OCI-LY1 (cell line): Measurements from ENCODE around the gene PLA2G2D.

Experiments
- H2AFZ ChIP-seq: fragments of 200-600 bp; sonication (generic), shearing (Covaris generic); 2 replicates; pipeline ENCODE4 v1.6.0; 2014; ENCODE audit warnings: antibody characterized with exemption, mild to moderate bottlenecking, low read length
- H3F3A ChIP-seq: fragments of 200-600 bp; sonication (generic), shearing (Covaris generic); 2 replicates; pipeline ENCODE4 v1.6.0; 2014; ENCODE audit warnings: mild to moderate bottlenecking, antibody characterized with exemption, low read length, moderate library complexity; ENCODE audit not compliant: insufficient read depth
- H3K27ac ChIP-seq: fragments of 200-600 bp; sonication (generic); 2 replicates; pipeline ENCODE4 v1.5.1; 2014; ENCODE audit warnings: low read length, mixed run types, mild to moderate bottlenecking, low read depth; ENCODE audit not compliant: poor library complexity, severe bottlenecking
- H3K27me3 ChIP-seq: fragments of 200-600 bp; sonication (generic); 2 replicates; pipeline ENCODE4 v1.6.0; 2014; ENCODE audit warnings: antibody characterized with exemption, mild to moderate bottlenecking, low read length, moderate library complexity; ENCODE audit not compliant: insufficient read depth
- H3K36me3 ChIP-seq: fragments of 200-600 bp; sonication (generic); 2 replicates; pipeline ENCODE4 v1.6.1; 2014; ENCODE audit warnings: mild to moderate bottlenecking, antibody characterized with exemption, low read length, moderate library complexity, mixed read lengths; ENCODE audit not compliant: insufficient read depth
- H3K4me1 ChIP-seq: fragments of 200-600 bp; sonication (generic); 2 replicates; pipeline ENCODE4 v1.5.1; 2014; ENCODE audit warnings: mild to moderate bottlenecking, low read length, moderate library complexity; ENCODE audit not compliant: insufficient read depth, severe bottlenecking
- H3K4me2 ChIP-seq: fragments of 200-600 bp; sonication (generic), shearing (Covaris generic); 2 replicates; pipeline ENCODE4 v1.6.1; 2014; ENCODE audit warnings: low read length
- H3K4me3 ChIP-seq: fragments of 200-600 bp; sonication (generic); 2 replicates; pipeline ENCODE4 v1.5.1; 2014; ENCODE audit warnings: low read length, low read depth, mild to moderate bottlenecking, mixed read lengths; ENCODE audit not compliant: poor library complexity, severe bottlenecking
- H3K79me2 ChIP-seq: fragments of 200-600 bp; shearing (Covaris generic); 2 replicates; pipeline ENCODE4 v1.6.1; 2016; ENCODE audit warnings: mixed run types, low read length, mixed read lengths; ENCODE audit not compliant: insufficient read depth
- H3K9ac ChIP-seq: fragments of 200-600 bp; sonication (generic), shearing (Covaris generic); 2 replicates; pipeline ENCODE4 v1.6.1; 2014; ENCODE audit warnings: mild to moderate bottlenecking, low read length, mixed read lengths
- H3K9me2 ChIP-seq: fragments of 200-600 bp; sonication (generic), shearing (Covaris generic); 2 replicates; pipeline ENCODE4 v1.6.1; 2014; ENCODE audit warnings: low read depth, mild to moderate bottlenecking, low read length, mixed read lengths
- H3K9me3 ChIP-seq: fragments of 200-600 bp; shearing (Covaris generic); 2 replicates; pipeline ENCODE4 v1.6.1; 2014; ENCODE audit warnings: low read length, mixed read lengths
- H4K20me1 ChIP-seq: fragments of 200-600 bp; sonication (generic), shearing (Covaris generic); 2 replicates; pipeline ENCODE4 v1.6.0; 2016; ENCODE audit warnings: mild to moderate bottlenecking, low read length; ENCODE audit not compliant: insufficient read depth
- EZH2 ChIP-seq: fragments of 200-600 bp; sonication (generic), shearing (Covaris generic); IDR thresholded peaks from 2 replicates; pipeline ENCODE4 v1.8.0; 2017; ENCODE audit warnings: borderline replicate concordance, mixed run types, mild to moderate bottlenecking, antibody characterized with exemption, low read length, moderate library complexity, mixed read lengths
- TF ChIP-seq, protein P1 (sequence below): fragments of 200-600 bp; sonication (generic), shearing (Covaris generic); IDR thresholded peaks from 2 replicates; pipeline ENCODE4 v1.5.1; 2017; ENCODE audit warnings: mild to moderate bottlenecking, antibody characterized with exemption, low read length, moderate library complexity, mixed read lengths

Gene PLA2G2D

DNA sequence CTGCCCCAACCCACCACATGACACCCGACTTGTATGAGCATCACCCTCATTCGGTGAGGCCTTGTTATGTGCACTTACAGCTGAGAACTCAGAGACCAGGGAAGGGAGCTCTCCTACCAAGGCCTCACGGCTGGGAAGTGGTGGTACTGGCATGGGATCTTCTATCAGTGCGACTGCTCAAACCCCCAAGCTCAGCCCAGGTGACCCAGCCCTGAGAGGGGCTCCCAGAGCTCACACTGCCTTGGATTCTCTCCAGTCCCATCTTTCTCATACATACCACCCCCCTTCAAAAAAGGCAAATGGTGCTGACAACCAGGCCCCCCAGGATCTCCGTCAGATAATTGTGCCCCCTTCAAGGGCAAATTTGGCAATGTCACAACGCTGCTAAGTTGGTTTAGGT is 19.0 kb upstream of the PLA2G2D start:
- Histone ChIP-seq H3K4me3 (no peak overlapping the region), H3K27ac (no peak overlapping the region), H2AFZ (no peak overlapping the region), H3K36me3 (no peaks in the 10 kb centered on the region), H3K9ac (no peak overlapping the region), H3K79me2 (no peaks in the 10 kb centered on the region), H3K4me2 (no peak overlapping the region), H3K9me3 (no peaks in the 10 kb centered on the region), H3K4me1 (no peaks in the 10 kb centered on the region), H3K27me3 (no peaks in the 10 kb centered on the region), H3F3A (no peaks in the 10 kb centered on the region), H4K20me1 (no peaks in the 10 kb centered on the region), H3K9me2 (no peaks in the 10 kb centered on the region)
- no peak for TF ChIP-seq EZH2
- TF ChIP-seq, protein P1, sequence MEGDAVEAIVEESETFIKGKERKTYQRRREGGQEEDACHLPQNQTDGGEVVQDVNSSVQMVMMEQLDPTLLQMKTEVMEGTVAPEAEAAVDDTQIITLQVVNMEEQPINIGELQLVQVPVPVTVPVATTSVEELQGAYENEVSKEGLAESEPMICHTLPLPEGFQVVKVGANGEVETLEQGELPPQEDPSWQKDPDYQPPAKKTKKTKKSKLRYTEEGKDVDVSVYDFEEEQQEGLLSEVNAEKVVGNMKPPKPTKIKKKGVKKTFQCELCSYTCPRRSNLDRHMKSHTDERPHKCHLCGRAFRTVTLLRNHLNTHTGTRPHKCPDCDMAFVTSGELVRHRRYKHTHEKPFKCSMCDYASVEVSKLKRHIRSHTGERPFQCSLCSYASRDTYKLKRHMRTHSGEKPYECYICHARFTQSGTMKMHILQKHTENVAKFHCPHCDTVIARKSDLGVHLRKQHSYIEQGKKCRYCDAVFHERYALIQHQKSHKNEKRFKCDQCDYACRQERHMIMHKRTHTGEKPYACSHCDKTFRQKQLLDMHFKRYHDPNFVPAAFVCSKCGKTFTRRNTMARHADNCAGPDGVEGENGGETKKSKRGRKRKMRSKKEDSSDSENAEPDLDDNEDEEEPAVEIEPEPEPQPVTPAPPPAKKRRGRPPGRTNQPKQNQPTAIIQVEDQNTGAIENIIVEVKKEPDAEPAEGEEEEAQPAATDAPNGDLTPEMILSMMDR: no peak

DNA sequence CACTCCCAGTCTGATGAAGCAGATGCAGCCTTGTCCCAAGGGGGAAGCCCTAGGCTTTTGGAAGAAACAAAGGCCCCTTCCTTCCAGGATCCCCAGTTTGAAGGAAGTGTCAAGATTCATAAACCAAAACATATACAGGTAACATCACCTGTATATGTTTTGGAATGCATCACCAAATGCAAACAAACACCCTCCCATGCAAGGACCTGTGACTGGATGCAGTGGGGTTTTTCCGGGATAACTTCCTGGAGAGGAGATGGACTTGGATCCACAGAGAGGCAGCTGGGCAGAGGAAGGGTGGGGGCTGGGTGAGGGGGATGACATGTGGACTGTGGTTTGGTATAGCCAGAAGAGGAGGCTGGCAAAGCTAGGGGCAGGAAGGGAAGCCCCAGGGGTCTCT is 18.3 kb upstream of the PLA2G2D start:
- no peaks in the 10 kb centered on the region for H3K79me2 ChIP-seq
- H3K27me3 ChIP-seq: no peaks in the 10 kb centered on the region
- H3K4me1 ChIP-seq: no peaks in the 10 kb centered on the region
- H2AFZ ChIP-seq: no peak overlapping the region
- no peaks in the 10 kb centered on the region for H3K9me2 ChIP-seq
- no peak overlapping the region for H3K27ac ChIP-seq
- no peak overlapping the region for H3K4me3 ChIP-seq
- no peak for TF ChIP-seq EZH2
- TF ChIP-seq, protein P1: no peak
- no peak overlapping the region for H3K4me2 ChIP-seq
- H3K9ac ChIP-seq: no peak overlapping the region
- H3K9me3 ChIP-seq: no peaks in the 10 kb centered on the region
- H4K20me1 ChIP-seq: no peaks in the 10 kb centered on the region
- H3K36me3 ChIP-seq: no peaks in the 10 kb centered on the region
- H3F3A ChIP-seq: no peaks in the 10 kb centered on the region

DNA sequence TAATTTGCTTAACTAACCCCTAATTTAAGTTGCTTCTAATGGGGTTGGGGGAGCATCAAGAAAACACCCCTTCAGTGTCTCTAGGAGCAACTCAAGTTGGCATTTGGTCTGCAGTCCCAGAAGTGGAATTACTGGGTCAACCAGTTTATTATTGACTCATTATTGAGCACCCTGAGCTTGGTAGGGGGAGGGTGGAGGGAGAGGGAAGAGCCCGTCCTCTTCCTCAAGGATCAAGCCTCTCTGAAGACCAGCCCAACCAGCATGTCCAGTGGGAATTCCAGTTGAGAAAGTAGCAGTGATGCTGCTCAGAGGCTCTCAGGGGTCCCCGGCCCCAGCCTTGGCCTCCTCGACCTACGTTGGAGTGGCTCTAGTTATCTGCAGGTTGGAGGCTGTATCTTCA is 17.7 kb upstream of the PLA2G2D start:
- Histone ChIP-seq H3K9me3 (no peaks in the 10 kb centered on the region), H4K20me1 (no peaks in the 10 kb centered on the region), H3K36me3 (no peaks in the 10 kb centered on the region), H3K4me1 (no peaks in the 10 kb centered on the region), H3K9ac (no peak overlapping the region), H3K9me2 (no peaks in the 10 kb centered on the region), H2AFZ (no peak overlapping the region), H3K4me2 (no peak overlapping the region), H3K79me2 (no peaks in the 10 kb centered on the region), H3K27me3 (no peaks in the 10 kb centered on the region), H3K27ac (no peak overlapping the region), H3K4me3 (no peak overlapping the region), H3F3A (no peaks in the 10 kb centered on the region)
- no peak for TF ChIP-seq EZH2
- TF ChIP-seq, protein P1: no peak
